HG03060 (cell line): Measurements from ENCODE around the gene RASSF4.
A peak's percentile ranks its signal among the peaks of the same experiment; 100 is the strongest.

Source experiments
- ATAC-seq: cut with Tn5 transposase; IDR thresholded peaks from one replicate; pipeline ENCODE4 v1.9.1; 2021; ENCODE audit warnings: low read depth, moderate number of reproducible peaks; ENCODE audit not compliant: unreplicated experiment

RASSF4 gene

GRCh38 chr10:44973323-44974081 is 13.9 kb downstream of the RASSF4 start:
- no peak for ATAC-seq

- ATAC-seq = no peak
Measured at GRCh38 chr10:44974082-44974627, 14.6 kb downstream of the RASSF4 start.

GRCh38 chr10:44974628-44975430 is 15.2 kb downstream of the RASSF4 start:
- ATAC-seq = peak; percentile 30

- ATAC-seq = no peak
Measured at GRCh38 chr10:44975431-44976331, 16.1 kb downstream of the RASSF4 start.

GRCh38 chr10:44976352-44977198 is 17.0 kb downstream of the RASSF4 start:
- no peak for ATAC-seq

- ATAC-seq = no peak
Measured at GRCh38 chr10:44977287-44978212, 17.9 kb downstream of the RASSF4 start.

- no peak for ATAC-seq
Measured at GRCh38 chr10:44978213-44978569, 18.6 kb downstream of the RASSF4 start.

- no peak for ATAC-seq
Measured at GRCh38 chr10:44978570-44979280, 19.1 kb downstream of the RASSF4 start, which contains the start of gene DEPP1. TSS of gene DEPP1 (minus strand) at chr10:44978809. CDS start at chr10:44978030, 779 bp downstream.

GRCh38 chr10:44979281-44980191 is 19.9 kb downstream of the RASSF4 start:
- ATAC-seq = no peak

- ATAC-seq = no peak
Measured at GRCh38 chr10:44980309-44981171, 20.9 kb downstream of the RASSF4 start.

- ATAC-seq = no peak
Measured at GRCh38 chr10:44981172-44982113, 21.8 kb downstream of the RASSF4 start.

- no peak for ATAC-seq
Measured at GRCh38 chr10:44982114-44982460, 22.5 kb downstream of the RASSF4 start.

GRCh38 chr10:44982496-44982895 is 22.9 kb downstream of the RASSF4 start:
- no peak for ATAC-seq

GRCh38 chr10:44983066-44983894 is 23.7 kb downstream of the RASSF4 start:
- no peak for ATAC-seq
